HG03196 (cell line): ENCODE data around the gene IL17RC.
"Not testable (repeated sequence)": the region's sequence is repeated elsewhere in the genome, so short reads cannot be mapped to it uniquely, and the experiment has no call there.

Source experiments
- ATAC-seq: cut with Tn5 transposase; IDR thresholded peaks from one replicate; pipeline ENCODE4 v1.9.1; 2021; ENCODE audit not compliant: unreplicated experiment

The IL17RC gene

GRCh38 chr3:9891072-9891622, 25.8 kb upstream of the IL17RC start:
- no peak for ATAC-seq

- ATAC-seq = no peak
Measured at GRCh38 chr3:9893739-9894138, 23.2 kb upstream of the IL17RC start.

- ATAC-seq = not testable (repeated sequence)
Measured at GRCh38 chr3:9895715-9896114, 21.2 kb upstream of the IL17RC start.

- not testable (repeated sequence) for ATAC-seq
Measured at GRCh38 chr3:9896755-9897407, 20.0 kb upstream of the IL17RC start.

- ATAC-seq = no peak
Measured at GRCh38 chr3:9897408-9898372, 19.2 kb upstream of the IL17RC start.

GRCh38 chr3:9898467-9899241, 18.2 kb upstream of the IL17RC start:
- ATAC-seq = no peak

- no peak for ATAC-seq
Measured at GRCh38 chr3:9899289-9899791, 17.6 kb upstream of the IL17RC start.

GRCh38 chr3:9900965-9901415, 15.9 kb upstream of the IL17RC start:
- ATAC-seq = not testable (repeated sequence)

- no peak for ATAC-seq
Measured at GRCh38 chr3:9901967-9902366, 14.9 kb upstream of the IL17RC start.

GRCh38 chr3:9902372-9903237, 14.3 kb upstream of the IL17RC start, which contains the start of gene IL17RE:
TSS of gene IL17RE (plus strand) at chr3:9902848. CDS start at chr3:9902933, 85 bp downstream.
- no peak for ATAC-seq

GRCh38 chr3:9903238-9903624, 13.7 kb upstream of the IL17RC start:
- ATAC-seq = no peak

GRCh38 chr3:9903904-9904303, 13.0 kb upstream of the IL17RC start:
- ATAC-seq = no peak

- ATAC-seq = no peak
Measured at GRCh38 chr3:9906480-9906879, 10.4 kb upstream of the IL17RC start.

- ATAC-seq = no peak
Measured at GRCh38 chr3:9908286-9908685, 8.6 kb upstream of the IL17RC start.

- no peak for ATAC-seq
Measured at GRCh38 chr3:9909221-9910013, 7.5 kb upstream of the IL17RC start.

- no peak for ATAC-seq
Measured at GRCh38 chr3:9911863-9912262, 5.0 kb upstream of the IL17RC start.

GRCh38 chr3:9912294-9912935, 4.5 kb upstream of the IL17RC start:
- no peak for ATAC-seq

GRCh38 chr3:9913601-9914000, 3.3 kb upstream of the IL17RC start:
- ATAC-seq = no peak
